Peyer's patch (tissue), 4 donors: ENCODE data around the gene ARHGAP35.

Experiments used
- POLR2A ChIP-seq, 2 donors: fragments of 450-650 bp; IDR thresholded peaks; one replicate each; pipeline ENCODE4 v1.5.1; 2017; ENCODE audit warnings: antibody characterized with exemption in 2 of 2, mild to moderate bottlenecking in 2 of 2, moderate library complexity in 2 of 2
- TF ChIP-seq, protein P1 (sequence below), 6 experiments: fragments of 450-650 bp in 4 of 6; fragments of 200-600 bp in 2 of 6; sonication (generic) in 1 of 6; IDR thresholded peaks; one replicate each; pipeline ENCODE4 v1.5.1; 2017 to 2019; ENCODE audit warnings: antibody characterized with exemption in 6 of 6, mild to moderate bottlenecking in 3 of 6, moderate library complexity in 1 of 6

DNA sequence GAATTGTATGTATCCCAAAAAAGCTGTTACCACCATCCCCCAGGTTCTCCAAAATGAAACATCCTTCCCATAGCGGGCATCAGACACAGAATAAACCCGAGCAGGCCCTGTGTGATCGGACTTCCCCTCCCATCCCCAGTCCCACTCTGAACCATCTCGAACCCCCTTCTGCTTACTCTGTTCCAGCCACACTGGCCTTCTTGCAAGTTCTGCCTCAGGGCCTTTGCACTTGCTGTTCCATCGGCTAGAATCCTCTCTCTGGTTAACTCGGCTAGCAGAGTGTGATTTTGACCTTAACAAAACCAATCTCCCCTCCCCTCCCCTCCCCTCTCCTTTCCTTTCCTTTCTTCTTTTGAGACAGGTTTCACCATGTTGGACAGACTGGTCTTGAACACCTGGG lies 25.8 kb upstream of the ARHGAP35 start:
- TF ChIP-seq, protein P1, sequence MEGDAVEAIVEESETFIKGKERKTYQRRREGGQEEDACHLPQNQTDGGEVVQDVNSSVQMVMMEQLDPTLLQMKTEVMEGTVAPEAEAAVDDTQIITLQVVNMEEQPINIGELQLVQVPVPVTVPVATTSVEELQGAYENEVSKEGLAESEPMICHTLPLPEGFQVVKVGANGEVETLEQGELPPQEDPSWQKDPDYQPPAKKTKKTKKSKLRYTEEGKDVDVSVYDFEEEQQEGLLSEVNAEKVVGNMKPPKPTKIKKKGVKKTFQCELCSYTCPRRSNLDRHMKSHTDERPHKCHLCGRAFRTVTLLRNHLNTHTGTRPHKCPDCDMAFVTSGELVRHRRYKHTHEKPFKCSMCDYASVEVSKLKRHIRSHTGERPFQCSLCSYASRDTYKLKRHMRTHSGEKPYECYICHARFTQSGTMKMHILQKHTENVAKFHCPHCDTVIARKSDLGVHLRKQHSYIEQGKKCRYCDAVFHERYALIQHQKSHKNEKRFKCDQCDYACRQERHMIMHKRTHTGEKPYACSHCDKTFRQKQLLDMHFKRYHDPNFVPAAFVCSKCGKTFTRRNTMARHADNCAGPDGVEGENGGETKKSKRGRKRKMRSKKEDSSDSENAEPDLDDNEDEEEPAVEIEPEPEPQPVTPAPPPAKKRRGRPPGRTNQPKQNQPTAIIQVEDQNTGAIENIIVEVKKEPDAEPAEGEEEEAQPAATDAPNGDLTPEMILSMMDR (IDR thresholded peaks at IDR 0.05) = no peak
- no peak for TF ChIP-seq POLR2A (IDR thresholded peaks at IDR 0.05)
